ENCODE measurements around the gene FNDC3B.

DNA sequence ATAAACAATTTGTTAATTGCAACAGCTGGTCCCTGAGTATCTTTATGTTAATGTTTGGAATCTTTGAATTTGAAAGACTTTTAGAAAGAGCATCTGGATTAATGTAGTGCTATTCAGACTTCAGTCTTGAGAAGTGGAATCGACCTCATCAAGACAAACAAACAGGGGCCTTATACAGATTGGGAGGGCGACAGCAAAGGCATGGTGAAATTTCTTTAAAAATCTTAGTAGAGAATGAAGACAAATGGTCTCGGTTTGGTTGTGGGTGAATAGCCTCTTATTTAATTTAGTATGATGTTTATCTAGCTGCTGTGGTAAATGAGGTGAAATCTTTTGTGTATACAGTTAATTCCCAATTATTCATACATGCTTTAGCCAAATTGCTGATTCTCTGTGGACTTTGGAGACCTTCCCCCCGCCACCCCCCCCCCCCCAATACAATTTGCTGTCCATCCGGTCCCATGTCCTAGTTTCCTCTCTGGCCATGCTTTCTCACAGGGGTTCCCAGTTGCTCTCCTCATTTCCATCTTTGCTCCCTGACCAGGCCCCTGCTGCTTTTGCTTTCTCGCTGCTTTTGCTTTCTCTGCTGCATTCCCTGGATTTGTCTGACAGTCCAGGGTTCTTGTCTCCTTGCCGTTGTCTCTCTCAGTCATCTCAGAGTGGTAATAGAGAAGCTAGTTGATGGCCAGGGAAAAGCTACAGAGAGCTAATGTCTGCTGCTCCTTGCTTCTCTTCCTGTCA, 135.3 kb downstream of the FNDC3B start:
- TF ChIP-seq POLR2AphosphoS5 (IDR thresholded peaks at IDR 0.05; ENCODE audit: low read depth, low read length) (no peak), NANOG (IDR thresholded peaks at IDR 0.05; ENCODE audit: insufficient read depth, low read depth, low read length, poor library complexity, severe bottlenecking) (no peak), CHD2 (IDR thresholded peaks at IDR 0.05; ENCODE audit: low read length) (no peak), ZNF274 (IDR thresholded peaks at IDR 0.05; ENCODE audit: borderline replicate concordance, extremely low read depth, low read length) (no peak), TEAD4 (IDR thresholded peaks at IDR 0.05; ENCODE audit: low read depth, low read length) (no peak), EZH2 (IDR thresholded peaks at IDR 0.05; ENCODE audit: low read depth, low read length, severe bottlenecking) (no peak), CTCF (IDR thresholded peaks at IDR 0.05; ENCODE audit: control extremely low read depth in 1 of 3, insufficient read depth in 1 of 3, low read depth in 1 of 3, low read length in 3 of 3) (no peak), ATF2 (IDR thresholded peaks at IDR 0.05; ENCODE audit: low read length) (no peak)
